Gastrocnemius medialis (tissue), 4 donors: ENCODE measurements around the gene CDH4. TPM values are rescaled to one million over a fixed set of nuclear protein-coding genes. Genes with fewer than 3 reads are reported as not detected.

Experiments
- ATAC-seq, 2 donors: fragments of 150-250 bp; one replicate each; pipeline ENCODE4 v1.9.1; 2016
- DNase-seq, 2 donors: peaks; one replicate each; pipeline ENCODE4 v3.0.0-alpha.2; 2019
- H3K27ac ChIP-seq, 4 donors: fragments of 200-600 bp; sonication (generic); 1 replicate in 1 of 4; 2 replicates in 3 of 4; pipeline ENCODE4 v1.5.1; 2016 to 2018; ENCODE audit warnings: mild to moderate bottlenecking in 2 of 4, moderate library complexity in 1 of 4
- H3K27me3 ChIP-seq, 3 donors: fragments of 200-600 bp; sonication (generic) in 2 of 3; 1 replicate in 1 of 3; 2 replicates in 2 of 3; pipeline versions ENCODE4 v1.5.1 to v1.6.0; 2016 to 2019; ENCODE audit warnings: mild to moderate bottlenecking in 1 of 3, moderate library complexity in 1 of 3
- H3K36me3 ChIP-seq, 2 donors: fragments of 200-600 bp; sonication (generic) in 1 of 2; one replicate each; pipeline ENCODE4 v1.5.1; 2017 to 2018
- H3K4me1 ChIP-seq, 2 donors: fragments of 200-600 bp; sonication (generic) in 1 of 2; one replicate each; pipeline ENCODE4 v1.5.1; 2016 to 2017; ENCODE audit warnings: mild to moderate bottlenecking in 2 of 2
- H3K4me3 ChIP-seq, 4 donors: fragments of 200-600 bp; sonication (generic) in 3 of 4; 1 replicate in 1 of 4; 2 replicates in 3 of 4; pipeline ENCODE4 v1.5.1; 2016 to 2019; ENCODE audit warnings: mild to moderate bottlenecking in 2 of 4
- H3K9me3 ChIP-seq, 3 donors: fragments of 200-600 bp; sonication (generic) in 2 of 3; 1 replicate in 1 of 3; 2 replicates in 2 of 3; pipeline ENCODE4 v1.5.1; 2016 to 2019
- POLR2A ChIP-seq, 2 donors: fragments of 450-650 bp; IDR thresholded peaks; one replicate each; pipeline ENCODE4 v1.6.1; 2017; ENCODE audit warnings: antibody characterized with exemption in 2 of 2, mild to moderate bottlenecking in 2 of 2, moderate library complexity in 2 of 2
- in situ Hi-C, 4 donors: fragments of 200-750 bp; cut with MboI; loops; one replicate each; pipeline versions ENCODE4 v1.15.0 to v1.8.0; 2017; ENCODE audit warnings: low sequenced_read_pairs in 4 of 4
- intact Hi-C: fragments of 100-400 bp; cut with DNase I; formaldehyde crosslinking; loops from one replicate; pipeline ENCODE4 v1.15.1; 2023; ENCODE audit warnings: low total_unique reads
- total RNA-seq, 4 donors: library from RNA; depleted of rRNA; stranded (reverse); fragments of >200 nt; gene quantifications; one replicate each; pipeline versions ENCODE4 v1.1.0 to v1.2.3, GENCODE V29; 2016
- TF ChIP-seq, protein P1 (sequence below), 5 experiments: fragments of 450-650 bp in 3 of 5; fragments of 200-600 bp in 2 of 5; sonication (generic) in 2 of 5; IDR thresholded peaks in 4 of 5; conservative IDR thresholded peaks in 1 of 5; 1 replicate in 4 of 5; 2 replicates in 1 of 5; pipeline ENCODE4 v1.5.1; 2016 to 2019; ENCODE audit warnings: antibody characterized with exemption in 5 of 5, mild to moderate bottlenecking in 3 of 5, moderate library complexity in 3 of 5

Gene CDH4
- total RNA-seq, 4 donors from 2014 or later, result 0.38 to 1.2 (median 0.86) TPM

- Histone ChIP-seq H3K27ac (no peak overlapping the region), H3K9me3 (no peaks in the 10 kb centered on the region), H3K4me3 (no peak overlapping the region), H3K4me1 (no peaks in the 10 kb centered on the region), H3K36me3 (no peaks in the 10 kb centered on the region), H3K27me3 (no peaks in the 10 kb centered on the region)
- TF ChIP-seq POLR2A (IDR thresholded peaks at IDR 0.05), result no peak
- TF ChIP-seq, protein P1, sequence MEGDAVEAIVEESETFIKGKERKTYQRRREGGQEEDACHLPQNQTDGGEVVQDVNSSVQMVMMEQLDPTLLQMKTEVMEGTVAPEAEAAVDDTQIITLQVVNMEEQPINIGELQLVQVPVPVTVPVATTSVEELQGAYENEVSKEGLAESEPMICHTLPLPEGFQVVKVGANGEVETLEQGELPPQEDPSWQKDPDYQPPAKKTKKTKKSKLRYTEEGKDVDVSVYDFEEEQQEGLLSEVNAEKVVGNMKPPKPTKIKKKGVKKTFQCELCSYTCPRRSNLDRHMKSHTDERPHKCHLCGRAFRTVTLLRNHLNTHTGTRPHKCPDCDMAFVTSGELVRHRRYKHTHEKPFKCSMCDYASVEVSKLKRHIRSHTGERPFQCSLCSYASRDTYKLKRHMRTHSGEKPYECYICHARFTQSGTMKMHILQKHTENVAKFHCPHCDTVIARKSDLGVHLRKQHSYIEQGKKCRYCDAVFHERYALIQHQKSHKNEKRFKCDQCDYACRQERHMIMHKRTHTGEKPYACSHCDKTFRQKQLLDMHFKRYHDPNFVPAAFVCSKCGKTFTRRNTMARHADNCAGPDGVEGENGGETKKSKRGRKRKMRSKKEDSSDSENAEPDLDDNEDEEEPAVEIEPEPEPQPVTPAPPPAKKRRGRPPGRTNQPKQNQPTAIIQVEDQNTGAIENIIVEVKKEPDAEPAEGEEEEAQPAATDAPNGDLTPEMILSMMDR (IDR thresholded peaks at IDR 0.05 in 4 of 5, conservative IDR thresholded peaks at IDR 0.05 in 1 of 5), result no peak
- no peak for DNase-seq
- no peak for ATAC-seq
- intact Hi-C loops, result no loop called here
- in situ Hi-C loops, result no loop called here
Observed at GRCh38 chr20:61830991-61831390, 578.9 kb downstream of the CDH4 start.

GRCh38 chr20:61832181-61832580 lies 580.1 kb downstream of the CDH4 start:
- in situ Hi-C loops (no loop called here), intact Hi-C loops (no loop called here)
- no peak for DNase-seq
- H3K27me3 ChIP-seq, result no peaks in the 10 kb centered on the region
- no peak for ATAC-seq
- H3K36me3 ChIP-seq, result no peaks in the 10 kb centered on the region
- no peaks in the 10 kb centered on the region for H3K4me1 ChIP-seq
- no peak for TF ChIP-seq POLR2A (IDR thresholded peaks at IDR 0.05)
- TF ChIP-seq, protein P1 (IDR thresholded peaks at IDR 0.05 in 4 of 5, conservative IDR thresholded peaks at IDR 0.05 in 1 of 5), result no peak
- H3K4me3 ChIP-seq, result no peak overlapping the region
- no peaks in the 10 kb centered on the region for H3K9me3 ChIP-seq
- H3K27ac ChIP-seq, result no peak overlapping the region

- H3K27ac ChIP-seq, result no peak overlapping the region
- TF ChIP-seq POLR2A (IDR thresholded peaks at IDR 0.05), result no peak
- TF ChIP-seq, protein P1 (IDR thresholded peaks at IDR 0.05 in 4 of 5, conservative IDR thresholded peaks at IDR 0.05 in 1 of 5), result no peak
- H3K9me3 ChIP-seq, result no peaks in the 10 kb centered on the region
- ATAC-seq (no peak), DNase-seq (no peak)
- H3K27me3 ChIP-seq, result no peaks in the 10 kb centered on the region
- no peaks in the 10 kb centered on the region for H3K4me1 ChIP-seq
- no peaks in the 10 kb centered on the region for H3K36me3 ChIP-seq
- no peak overlapping the region for H3K4me3 ChIP-seq
- intact Hi-C loops, result no loop called here
- in situ Hi-C loops, result no loop called here
Observed at GRCh38 chr20:61833807-61834610, 581.9 kb downstream of the CDH4 start.

DNA sequence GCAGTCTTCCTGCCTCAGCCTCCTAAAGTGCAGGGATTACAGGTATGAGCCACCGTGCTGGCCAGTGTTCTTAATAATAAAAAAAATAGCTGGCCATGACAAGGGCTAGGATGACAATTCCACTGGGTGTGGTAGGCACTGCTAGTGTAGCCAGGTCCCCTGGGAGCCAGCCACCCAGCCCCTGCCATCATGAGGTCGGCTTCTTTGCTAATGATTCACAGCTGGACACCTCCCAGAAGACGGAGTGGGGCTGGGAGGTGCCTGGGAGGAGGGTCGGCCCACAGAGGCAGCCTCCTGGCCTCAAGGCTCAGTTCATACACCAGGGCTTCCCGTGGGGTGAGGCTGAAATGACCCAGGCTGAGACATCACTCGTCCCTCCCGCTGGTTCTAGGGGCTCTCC lies 583.2 kb downstream of the CDH4 start:
- no peaks in the 10 kb centered on the region for H3K4me1 ChIP-seq
- H3K9me3 ChIP-seq, result no peaks in the 10 kb centered on the region
- DNase-seq, result no peak
- ATAC-seq, result no peak
- no peak overlapping the region for H3K27ac ChIP-seq
- in situ Hi-C loops, result no loop called here
- H3K27me3 ChIP-seq, result no peaks in the 10 kb centered on the region
- no peak overlapping the region for H3K4me3 ChIP-seq
- H3K36me3 ChIP-seq, result no peaks in the 10 kb centered on the region
- intact Hi-C loops, result no loop called here
- TF ChIP-seq, protein P1 (IDR thresholded peaks at IDR 0.05 in 4 of 5, conservative IDR thresholded peaks at IDR 0.05 in 1 of 5), result no peak
- TF ChIP-seq POLR2A (IDR thresholded peaks at IDR 0.05), result no peak
